Endodermal cell (in vitro differentiated cells): Measurements from ENCODE around the gene ABCG4. TPM values are rescaled to one million over a fixed set of nuclear protein-coding genes. Genes with fewer than 3 reads are reported as not detected.
"Not testable (repeated sequence)": the region's sequence is repeated elsewhere in the genome, so short reads cannot be mapped to it uniquely, and the experiment has no call there.

ENCODE experiments used
- DNase-seq: peaks from one replicate; pipeline ENCODE4 v3.0.0-alpha.2; 2017
- H3K27ac ChIP-seq: 2 replicates; pipeline ENCODE4 v1.5.1; 2013; ENCODE audit warnings: mild to moderate bottlenecking, low read depth, low read length, moderate library complexity
- H3K27me3 ChIP-seq: 2 replicates; pipeline ENCODE4 v1.6.1; 2013; ENCODE audit warnings: mild to moderate bottlenecking, low read length, moderate library complexity; ENCODE audit not compliant: insufficient read depth, control insufficient read depth, poor library complexity, severe bottlenecking
- H3K36me3 ChIP-seq: 2 replicates; pipeline ENCODE4 v1.7.0; 2013; ENCODE audit warnings: mild to moderate bottlenecking, low read length, moderate library complexity; ENCODE audit not compliant: control insufficient read depth, insufficient read depth
- H3K4me1 ChIP-seq: one replicate; pipeline ENCODE4 v1.7.0; 2013; ENCODE audit warnings: low read length; ENCODE audit not compliant: control insufficient read depth, insufficient read depth
- H3K4me3 ChIP-seq: 2 replicates; pipeline ENCODE4 v1.5.1; 2013; ENCODE audit warnings: mild to moderate bottlenecking, low read length, moderate library complexity
- H3K9ac ChIP-seq: 2 replicates; pipeline ENCODE4 v1.6.1; 2013; ENCODE audit warnings: mild to moderate bottlenecking, low read length, moderate library complexity; ENCODE audit not compliant: poor library complexity, severe bottlenecking; ENCODE audit errors: extremely low read depth
- H3K9me3 ChIP-seq: 2 replicates; pipeline ENCODE4 v1.6.1; 2013; ENCODE audit warnings: mild to moderate bottlenecking, low read length, moderate library complexity; ENCODE audit not compliant: control insufficient read depth
- H3K27ac Mint-ChIP-seq: 2 replicates; pipeline ENCODE4 v1.8.0; 2020; ENCODE audit warnings: mixed read lengths
- H3K27me3 Mint-ChIP-seq: 2 replicates; pipeline ENCODE4 v1.8.0; 2021; ENCODE audit warnings: mild to moderate bottlenecking, mixed read lengths; ENCODE audit not compliant: insufficient read depth
- H3K36me3 Mint-ChIP-seq: 2 replicates; pipeline ENCODE4 v1.8.0; 2020; ENCODE audit warnings: low read depth, mixed read lengths
- H3K4me1 Mint-ChIP-seq: 2 replicates; pipeline ENCODE4 v1.8.0; 2020; ENCODE audit warnings: mixed read lengths
- H3K4me3 Mint-ChIP-seq: 2 replicates; pipeline ENCODE4 v1.8.0; 2020; ENCODE audit warnings: mild to moderate bottlenecking, moderate library complexity, mixed read lengths
- H3K9me3 Mint-ChIP-seq: 2 replicates; pipeline ENCODE4 v1.8.0; 2020; ENCODE audit warnings: mild to moderate bottlenecking, mixed read lengths
- CTCF ChIP-seq: fragments of 200-600 bp; sonication (generic); conservative IDR thresholded peaks from 2 replicates; pipeline ENCODE4 v1.5.0; 2021; ENCODE audit warnings: antibody characterized with exemption, mild to moderate bottlenecking
- WGBS, 2 experiments: methylation state at CpG; one replicate each; pipeline versions ENCODE4 v1.1.5 to v1.1.7; 2013; ENCODE audit warnings: missing lambda C conversion rate in 2 of 2, mixed read lengths in 1 of 2; ENCODE audit not compliant: insufficient coverage in 1 of 2, insufficient read length in 1 of 2; 5-methylcytosine and 5-hydroxymethylcytosine counted together
- total RNA-seq, 2 donors: library from RNA; stranded (reverse); fragmentation: NEBNext Ultra II Directional in 1 of 2; extraction: Animal tissue kit (Norgen Biotek cat#: 25700) in 1 of 2; gene quantifications; 2 replicates in 1 of 2; 3 replicates in 1 of 2; pipeline ENCODE4 v1.2.1, GENCODE V29; 2021

ABCG4 gene
- total RNA-seq, 2 donors from 2014 or later: 1.5 to 1.8 TPM

- no peaks in the 10 kb centered on the region for H3K4me1 ChIP-seq
- Mint-ChIP-seq H3K9me3 (no peaks in the 10 kb centered on the region), H3K4me3 (no peak overlapping the region), H3K27ac (peak overlapping the region; percentile 24), H3K4me1 (peaks cover 12% of the 10 kb centered on the region), H3K36me3 (no peaks in the 10 kb centered on the region), H3K27me3 (peaks cover 4% of the 10 kb centered on the region)
- no peak overlapping the region for H3K4me3 ChIP-seq
- no peaks in the 10 kb centered on the region for H3K27me3 ChIP-seq
- H3K9me3 ChIP-seq: no peaks in the 10 kb centered on the region
- no peak overlapping the region for H3K9ac ChIP-seq
- H3K36me3 ChIP-seq: no peaks in the 10 kb centered on the region
- H3K27ac ChIP-seq: no peak overlapping the region
- WGBS, 2 experiments: 93 to 94% methylated on average over 4 to 8 of the region's 8 CpGs
- TF ChIP-seq CTCF: no peak
- DNase-seq: no peak
These were observed 40.0 kb downstream of the ABCG4 start for GRCh38 chr11:119188887-119189286.

- H3K9ac ChIP-seq: no peak overlapping the region
- no peak overlapping the region for H3K4me3 ChIP-seq
- no peaks in the 10 kb centered on the region for H3K4me1 ChIP-seq
- peak; percentile 59 for DNase-seq
- no peaks in the 10 kb centered on the region for H3K36me3 Mint-ChIP-seq
- TF ChIP-seq CTCF: peak; percentile 29
- H3K9me3 ChIP-seq: no peaks in the 10 kb centered on the region
- peaks cover 12% of the 10 kb centered on the region for H3K4me1 Mint-ChIP-seq
- H3K4me3 Mint-ChIP-seq: no peak overlapping the region
- 88 to 92% methylated on average over 3 to 4 of the region's 4 CpGs for WGBS, 2 experiments
- peak overlapping the region; percentile 24 for H3K27ac Mint-ChIP-seq
- H3K27me3 Mint-ChIP-seq: peaks cover 4% of the 10 kb centered on the region
- no peaks in the 10 kb centered on the region for H3K27me3 ChIP-seq
- no peaks in the 10 kb centered on the region for H3K9me3 Mint-ChIP-seq
- H3K27ac ChIP-seq: no peak overlapping the region
- no peaks in the 10 kb centered on the region for H3K36me3 ChIP-seq
These were observed 40.5 kb downstream of the ABCG4 start for GRCh38 chr11:119189393-119189792.

- DNase-seq: peak; percentile 23
- Histone ChIP-seq H3K36me3 (no peaks in the 10 kb centered on the region), H3K27me3 (no peaks in the 10 kb centered on the region), H3K9ac (no peak overlapping the region), H3K4me3 (no peak overlapping the region), H3K27ac (no peak overlapping the region), H3K9me3 (no peaks in the 10 kb centered on the region), H3K4me1 (no peaks in the 10 kb centered on the region)
- Mint-ChIP-seq H3K27ac (no peak overlapping the region), H3K4me3 (no peak overlapping the region), H3K27me3 (peaks cover 4% of the 10 kb centered on the region), H3K36me3 (no peaks in the 10 kb centered on the region), H3K9me3 (no peaks in the 10 kb centered on the region), H3K4me1 (peaks cover 14% of the 10 kb centered on the region)
- WGBS, 2 experiments: 90 to 94% methylated on average over 3 to 9 of the region's 9 CpGs
- no peak for TF ChIP-seq CTCF
These were observed 41.7 kb downstream of the ABCG4 start for GRCh38 chr11:119190531-119190930.

GRCh38 chr11:119191265-119191664 lies 42.4 kb downstream of the ABCG4 start:
- H3K4me1 Mint-ChIP-seq: peaks cover 10% of the 10 kb centered on the region
- H3K4me3 ChIP-seq, H3K27ac ChIP-seq, H3K27ac Mint-ChIP-seq, H3K27me3 ChIP-seq, H3K36me3 ChIP-seq, H3K27me3 Mint-ChIP-seq, H3K36me3 Mint-ChIP-seq, H3K9me3 Mint-ChIP-seq, H3K9ac ChIP-seq, H3K4me3 Mint-ChIP-seq, H3K4me1 ChIP-seq, H3K9me3 ChIP-seq: not testable (repeated sequence)
- 92 to 93% methylated on average over 13 to 14 of the region's 14 CpGs for WGBS, 2 experiments
- peak; percentile 34 for DNase-seq
